Stimulated activated CD4-positive, alpha-beta T cell treated with anti-CD3 and anti-CD28 coated beads, TNF-alpha, amount 100 ng/mL, for 1 hour (primary cell): ENCODE measurements around the gene CCDC88B.

Source experiments
- DNase-seq, 3 donors: peaks; one replicate each; pipeline ENCODE4 v3.0.0-alpha.2; 2020; ENCODE audit warnings: low read depth in 3 of 3, low spot score in 1 of 3

CCDC88B gene

DNA sequence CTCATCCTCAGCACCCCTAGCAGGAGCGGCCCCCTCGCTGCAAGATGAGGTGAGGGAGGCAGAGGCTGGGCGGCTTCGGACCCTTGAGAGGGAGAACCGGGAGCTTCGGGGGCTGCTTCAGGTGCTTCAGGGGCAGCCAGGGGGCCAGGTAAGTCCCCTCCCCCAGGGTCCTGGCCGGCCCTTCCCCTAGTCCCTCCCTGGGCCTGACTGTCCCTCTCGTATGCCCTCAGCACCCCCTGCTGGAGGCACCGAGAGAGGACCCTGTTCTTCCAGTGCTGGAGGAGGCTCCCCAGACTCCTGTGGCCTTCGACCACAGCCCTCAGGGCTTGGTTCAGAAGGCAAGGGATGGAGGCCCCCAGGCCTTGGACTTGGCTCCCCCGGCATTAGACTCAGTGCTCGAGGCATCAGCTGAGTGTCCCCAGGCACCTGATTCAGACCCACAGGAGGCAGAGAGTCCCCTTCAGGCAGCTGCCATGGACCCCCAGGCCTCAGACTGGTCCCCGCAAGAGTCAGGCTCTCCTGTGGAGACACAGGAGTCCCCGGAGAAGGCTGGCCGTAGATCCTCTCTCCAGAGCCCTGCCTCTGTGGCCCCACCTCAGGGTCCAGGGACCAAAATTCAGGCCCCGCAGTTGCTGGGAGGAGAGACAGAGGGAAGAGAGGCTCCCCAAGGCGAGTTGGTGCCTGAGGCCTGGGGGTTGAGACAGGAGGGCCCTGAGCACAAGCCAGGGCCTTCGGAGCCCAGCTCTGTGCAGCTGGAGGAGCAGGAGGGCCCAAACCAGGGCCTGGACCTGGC lies 4.0 kb downstream of the CCDC88B start:
- no peak for DNase-seq

DNA sequence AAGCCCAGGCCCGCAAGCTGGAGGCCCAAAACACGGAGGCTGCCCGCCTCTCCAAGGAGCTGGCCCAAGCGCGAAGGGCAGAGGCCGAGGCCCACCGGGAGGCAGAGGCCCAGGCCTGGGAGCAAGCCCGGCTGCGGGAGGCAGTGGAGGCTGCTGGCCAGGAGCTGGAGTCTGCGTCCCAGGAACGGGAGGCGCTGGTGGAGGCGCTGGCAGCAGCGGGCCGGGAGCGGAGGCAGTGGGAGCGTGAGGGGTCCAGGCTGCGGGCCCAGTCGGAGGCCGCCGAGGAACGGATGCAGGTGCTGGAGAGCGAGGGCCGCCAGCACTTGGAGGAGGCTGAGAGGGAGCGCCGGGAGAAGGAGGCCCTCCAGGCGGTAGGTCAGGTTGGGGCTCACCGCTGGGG lies 4.8 kb downstream of the CCDC88B start:
- no peak for DNase-seq

DNA sequence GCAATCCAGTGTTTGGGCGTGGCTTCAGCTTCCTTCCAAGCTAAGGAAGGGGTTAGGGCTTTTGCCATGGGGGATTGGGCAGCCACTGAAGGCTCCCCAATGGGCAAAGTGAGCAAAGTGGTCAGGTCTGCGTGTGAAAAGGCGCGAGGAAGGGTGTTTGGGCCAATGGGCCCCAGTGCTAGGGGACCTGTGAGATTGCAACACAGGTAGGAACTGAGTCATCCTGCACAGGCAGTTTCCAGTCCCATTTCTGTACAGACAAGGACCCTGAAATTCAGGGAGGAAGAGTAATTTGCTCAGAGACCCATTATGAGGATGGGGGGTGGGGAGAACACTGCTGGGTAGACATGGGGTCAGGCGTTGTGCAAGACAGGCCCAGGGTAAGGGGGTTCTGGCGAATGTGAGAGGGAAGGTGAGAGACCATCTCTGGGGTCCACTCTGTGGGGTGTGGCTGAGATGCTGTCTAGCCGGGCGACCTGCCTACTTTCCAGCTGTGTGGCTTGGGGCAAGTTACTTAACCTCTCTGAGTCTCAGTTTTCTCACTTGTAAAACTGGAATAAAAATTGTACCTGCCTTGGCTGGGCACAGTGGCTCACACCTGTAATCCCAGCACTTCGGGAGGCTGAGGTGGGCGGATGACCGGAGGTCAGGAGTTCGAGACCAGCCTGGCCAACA lies 7.3 kb downstream of the CCDC88B start:
- DNase-seq: no peak

DNA sequence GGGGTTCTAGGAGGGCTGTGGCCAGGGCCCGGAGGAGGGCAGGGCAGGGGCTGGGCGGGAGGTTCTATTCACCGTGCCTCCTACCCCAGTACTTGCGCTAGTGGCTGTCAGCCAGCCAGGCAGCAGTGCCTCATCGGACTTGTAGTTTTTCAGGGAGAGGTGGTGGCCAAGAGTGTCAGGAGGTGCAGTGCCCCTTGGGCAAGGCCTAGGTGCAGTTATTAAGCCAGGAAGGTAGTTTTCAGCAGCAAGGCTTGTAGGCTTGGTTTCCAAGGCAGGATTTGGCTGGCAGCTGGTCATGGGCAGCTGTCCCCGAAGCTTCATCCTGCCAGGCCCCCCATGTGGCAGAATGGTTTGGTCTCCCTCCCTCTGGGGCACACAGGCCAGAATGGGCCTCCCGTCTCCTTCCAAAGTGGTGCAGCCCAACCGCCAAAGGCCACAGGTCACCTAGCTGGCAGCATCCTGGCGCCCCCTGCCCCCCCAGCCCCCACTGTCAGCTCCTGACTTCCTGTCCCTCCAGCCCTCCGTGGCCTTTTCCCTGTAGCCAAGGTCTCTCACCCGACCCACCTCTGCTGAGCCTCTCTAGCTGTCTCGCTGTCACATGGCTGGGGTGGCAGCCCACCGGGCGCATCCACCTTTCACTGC lies 8.5 kb downstream of the CCDC88B start:
- no peak for DNase-seq

DNA sequence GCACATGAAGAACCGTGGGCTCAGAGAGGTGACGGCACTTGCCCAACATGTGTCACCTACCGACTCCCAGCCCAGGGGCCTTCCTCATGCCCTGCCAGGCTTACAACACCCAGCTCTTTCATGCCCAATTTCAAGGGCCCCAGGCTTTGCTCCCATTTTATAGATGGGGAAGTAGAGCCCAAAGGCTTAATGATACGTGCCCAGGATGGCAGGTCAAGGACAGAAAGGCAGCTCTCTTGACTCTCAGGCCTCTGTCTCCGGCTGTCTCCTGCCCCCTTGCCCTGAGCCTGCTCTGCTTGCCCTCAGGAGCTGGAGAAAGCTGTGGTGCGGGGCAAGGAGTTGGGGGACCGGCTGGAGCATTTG lies 9.0 kb downstream of the CCDC88B start:
- no peak for DNase-seq

DNA sequence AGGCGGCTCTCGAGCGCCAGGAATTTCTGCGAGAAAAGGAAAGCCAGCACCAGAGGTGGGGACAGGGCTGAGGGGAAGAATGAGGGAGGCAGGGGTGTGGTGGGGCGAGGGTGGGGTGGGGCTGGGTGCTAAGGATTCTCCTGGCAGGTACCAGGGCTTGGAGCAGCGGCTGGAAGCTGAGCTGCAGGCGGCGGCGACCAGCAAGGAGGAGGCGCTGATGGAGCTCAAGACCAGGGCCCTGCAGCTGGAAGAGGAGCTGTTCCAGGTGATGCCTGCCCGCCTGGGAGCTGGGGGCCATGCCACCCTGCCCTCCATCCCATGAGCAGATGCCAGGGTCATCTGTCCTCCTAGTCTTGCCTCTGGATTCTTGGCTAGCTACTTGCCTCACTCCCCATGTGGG lies 9.4 kb downstream of the CCDC88B start:
- DNase-seq: no peak

DNA sequence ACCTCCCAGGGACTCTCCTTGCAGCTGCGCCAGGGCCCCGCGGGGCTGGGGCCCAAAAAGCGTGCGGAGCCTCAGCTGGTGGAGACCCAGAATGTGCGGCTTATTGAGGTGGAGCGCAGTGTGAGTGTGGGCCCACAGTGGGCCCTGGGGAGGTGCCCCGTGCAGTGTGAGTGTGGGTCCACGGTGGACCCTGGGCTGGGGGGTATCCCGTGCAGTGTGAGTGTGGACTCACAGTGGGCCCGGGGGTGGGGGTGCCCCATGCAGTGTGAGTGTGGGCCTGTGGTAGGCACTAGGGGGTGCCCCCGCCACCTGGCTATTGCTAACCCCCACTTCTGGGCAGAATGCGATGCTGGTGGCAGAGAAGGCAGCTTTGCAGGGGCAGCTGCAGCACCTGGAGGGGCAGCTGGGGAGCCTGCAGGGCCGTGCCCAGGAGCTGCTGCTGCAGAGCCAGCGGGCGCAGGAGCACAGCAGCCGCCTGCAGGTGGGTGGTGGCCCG lies 11.2 kb downstream of the CCDC88B start:
- no peak for DNase-seq

DNA sequence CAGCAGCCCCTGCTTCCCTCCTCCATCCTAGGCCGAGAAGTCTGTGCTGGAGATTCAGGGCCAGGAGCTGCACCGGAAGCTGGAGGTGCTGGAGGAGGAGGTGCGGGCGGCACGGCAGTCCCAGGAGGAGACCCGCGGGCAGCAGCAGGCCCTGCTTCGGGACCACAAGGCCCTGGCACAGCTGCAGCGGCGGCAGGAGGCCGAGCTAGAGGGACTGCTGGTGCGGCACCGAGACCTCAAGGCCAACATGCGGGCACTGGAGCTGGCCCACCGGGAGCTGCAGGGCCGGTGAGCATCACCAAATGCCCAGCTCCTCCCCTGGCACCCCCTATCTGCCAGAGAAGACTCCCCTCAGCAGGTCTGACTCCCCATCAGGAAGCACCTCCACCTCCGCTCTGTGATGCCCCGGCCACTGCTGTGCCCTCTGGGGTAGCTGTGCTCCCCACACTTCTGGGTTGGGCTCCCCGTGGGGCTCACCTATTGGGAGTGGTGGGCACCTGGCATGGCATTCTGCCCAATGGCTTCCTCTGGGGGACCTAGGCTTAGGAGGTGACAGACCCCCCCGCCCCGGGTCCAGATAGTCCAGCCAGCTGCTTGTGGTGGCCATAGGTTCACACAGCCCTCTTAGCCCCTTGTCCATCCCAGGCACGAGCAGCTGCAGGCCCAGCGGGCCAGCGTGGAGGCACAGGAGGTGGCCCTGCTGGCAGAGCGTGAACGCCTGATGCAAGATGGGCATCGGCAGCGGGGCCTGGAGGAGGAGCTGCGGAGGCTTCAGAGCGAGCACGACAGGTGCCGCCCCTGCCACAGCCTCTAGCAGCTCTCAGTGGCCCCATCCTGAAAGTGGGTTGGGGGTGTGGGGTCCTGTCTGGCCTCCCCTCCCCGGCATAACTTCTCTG lies 12.3 kb downstream of the CCDC88B start:
- no peak for DNase-seq

DNA sequence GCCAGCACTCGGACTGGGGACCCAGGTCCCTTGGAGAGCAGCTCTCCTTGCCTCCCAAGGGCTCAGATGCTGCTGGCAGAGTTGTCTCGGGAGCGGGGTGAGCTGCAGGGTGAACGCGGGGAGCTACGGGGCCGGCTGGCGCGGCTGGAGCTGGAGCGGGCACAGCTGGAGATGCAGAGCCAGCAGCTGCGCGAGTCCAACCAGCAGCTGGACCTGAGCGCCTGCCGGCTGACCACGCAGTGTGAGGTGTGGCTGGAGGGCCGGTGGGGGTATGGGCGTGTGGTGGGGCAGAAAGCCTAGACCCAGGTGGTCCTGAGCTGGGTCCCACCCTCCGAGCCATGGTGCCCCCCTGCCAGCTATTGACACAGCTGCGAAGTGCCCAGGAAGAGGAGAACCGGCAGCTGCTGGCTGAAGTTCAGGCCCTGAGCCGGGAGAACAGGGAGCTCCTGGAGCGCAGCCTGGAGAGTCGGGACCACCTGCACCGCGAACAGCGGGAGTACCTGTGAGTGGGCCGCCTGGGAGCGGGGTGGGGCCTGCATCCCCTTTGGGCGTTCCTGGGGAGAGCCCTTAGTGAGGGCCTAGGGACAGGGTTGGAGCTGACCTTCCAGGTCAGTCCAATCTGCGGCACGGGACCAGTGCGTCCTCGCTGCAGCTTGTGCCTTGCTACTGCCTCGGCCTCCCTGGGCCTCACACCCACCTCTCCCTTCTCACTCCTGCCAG lies 13.2 kb downstream of the CCDC88B start:
- DNase-seq: no peak

DNA sequence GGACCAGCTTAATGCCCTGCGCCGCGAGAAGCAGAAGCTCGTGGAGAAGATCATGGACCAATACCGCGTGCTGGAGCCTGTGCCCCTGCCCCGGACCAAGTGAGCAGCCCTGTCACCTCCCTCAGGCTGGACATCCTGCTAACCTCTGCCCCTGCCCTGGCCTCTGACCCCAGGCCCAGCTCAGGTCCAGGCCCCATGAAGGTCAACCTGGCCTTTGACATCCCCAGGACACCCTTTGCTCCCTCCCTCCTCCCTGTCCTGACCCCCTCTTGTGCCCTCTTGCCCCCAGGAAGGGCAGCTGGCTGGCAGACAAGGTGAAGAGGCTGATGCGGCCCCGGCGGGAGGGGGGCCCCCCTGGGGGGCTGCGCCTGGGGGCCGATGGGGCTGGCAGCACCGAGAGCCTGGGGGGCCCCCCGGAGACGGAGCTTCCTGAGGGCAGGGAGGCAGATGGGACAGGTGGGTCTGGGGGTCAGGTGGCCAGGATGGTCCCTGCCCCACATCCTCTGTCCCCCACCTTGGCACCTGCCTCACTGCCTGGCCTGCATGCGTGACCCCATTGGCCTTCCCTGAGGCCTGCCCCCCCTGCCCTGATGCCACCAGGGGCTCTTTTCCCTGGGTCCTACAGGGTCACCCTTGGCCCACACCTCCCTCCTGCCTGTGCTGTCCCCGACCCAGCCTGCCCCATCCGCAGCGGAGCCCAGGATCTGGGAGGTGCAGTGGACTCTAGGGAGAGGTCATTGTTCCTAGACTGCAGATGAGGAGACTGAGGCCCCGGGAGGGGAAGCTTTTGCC lies 13.9 kb downstream of the CCDC88B start:
- DNase-seq: no peak

DNA sequence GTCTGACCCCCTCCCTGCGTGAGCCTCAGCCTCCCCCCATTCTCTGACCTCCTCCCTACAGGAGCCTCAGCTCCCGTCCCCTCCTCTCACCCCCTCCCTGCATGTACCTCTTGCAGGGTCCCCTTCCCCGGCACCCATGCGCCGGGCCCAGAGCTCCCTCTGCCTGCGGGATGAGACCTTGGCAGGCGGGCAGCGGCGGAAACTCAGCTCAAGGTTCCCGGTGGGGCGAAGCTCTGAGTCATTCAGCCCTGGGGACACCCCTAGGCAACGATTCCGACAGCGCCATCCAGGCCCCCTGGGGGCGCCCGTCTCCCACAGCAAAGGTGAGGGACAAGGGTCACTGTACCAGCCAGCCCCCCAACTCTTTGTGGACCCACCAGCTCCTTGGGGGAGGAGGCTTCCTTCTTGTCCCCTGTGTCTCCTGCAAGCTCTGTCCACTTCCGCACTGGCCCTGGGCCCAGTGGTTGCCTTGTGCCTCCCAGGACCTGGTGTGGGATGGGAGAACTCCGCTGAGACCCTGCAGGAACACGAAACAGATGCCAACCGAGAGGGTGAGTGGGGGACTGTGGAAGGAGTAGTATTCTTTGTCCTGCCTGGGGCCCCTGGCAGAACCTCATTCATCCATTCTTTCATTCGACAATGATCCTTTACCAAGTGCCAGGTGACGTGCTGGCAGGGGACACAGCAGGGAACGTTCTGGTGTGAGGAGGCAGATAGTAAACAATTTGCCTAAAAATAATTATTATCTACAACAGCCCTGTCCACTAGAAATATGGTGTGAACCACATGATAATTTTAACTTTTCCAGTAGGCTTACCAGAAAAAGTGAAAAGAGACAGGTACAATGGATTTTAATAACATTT lies 15.3 kb downstream of the CCDC88B start:
- DNase-seq: no peak

DNA sequence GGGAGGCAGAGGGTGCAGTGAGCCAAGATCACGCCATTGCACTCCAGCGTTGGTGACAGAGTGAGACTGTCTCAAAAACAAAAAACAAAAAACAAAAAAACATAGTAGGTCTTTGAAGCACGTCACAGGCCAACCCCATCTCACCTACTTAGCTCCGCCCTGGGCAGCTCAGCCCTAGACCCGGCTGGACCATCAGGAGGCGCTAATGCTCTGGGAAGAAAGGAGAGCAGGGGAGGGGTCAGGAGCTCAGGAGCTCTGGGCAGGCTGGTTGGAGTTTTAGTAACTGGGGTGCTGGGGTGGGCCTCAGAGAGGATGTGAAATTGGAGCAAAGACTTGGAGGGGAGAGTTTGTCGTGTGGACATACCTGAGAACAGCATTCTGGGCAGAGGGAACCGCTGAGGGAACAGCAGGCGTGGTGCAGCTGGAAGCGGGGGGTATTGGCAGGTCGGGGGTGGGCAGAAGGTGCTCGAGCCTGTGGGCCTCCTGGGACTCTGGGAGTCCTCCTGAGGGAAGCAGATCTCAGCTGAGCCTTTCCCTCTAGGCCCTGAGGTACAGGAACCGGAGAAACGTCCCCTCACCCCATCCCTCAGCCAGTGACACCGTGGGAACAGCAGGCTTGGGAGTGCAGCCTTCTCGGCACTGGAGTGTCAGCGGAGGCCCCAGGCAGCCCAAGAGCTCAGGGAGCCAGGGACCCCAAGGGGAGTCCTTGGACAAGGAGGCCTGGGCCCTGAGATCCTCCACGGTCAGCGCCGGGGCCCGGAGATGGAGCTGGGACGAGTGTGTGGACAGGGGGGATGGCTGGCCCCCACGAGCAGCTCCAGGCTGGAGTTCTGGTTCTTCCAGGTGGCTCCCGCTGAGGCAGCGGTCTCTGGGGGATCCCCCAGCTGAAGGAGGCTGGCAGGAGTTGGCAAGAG lies 16.8 kb downstream of the CCDC88B start:
- no peak for DNase-seq

DNA sequence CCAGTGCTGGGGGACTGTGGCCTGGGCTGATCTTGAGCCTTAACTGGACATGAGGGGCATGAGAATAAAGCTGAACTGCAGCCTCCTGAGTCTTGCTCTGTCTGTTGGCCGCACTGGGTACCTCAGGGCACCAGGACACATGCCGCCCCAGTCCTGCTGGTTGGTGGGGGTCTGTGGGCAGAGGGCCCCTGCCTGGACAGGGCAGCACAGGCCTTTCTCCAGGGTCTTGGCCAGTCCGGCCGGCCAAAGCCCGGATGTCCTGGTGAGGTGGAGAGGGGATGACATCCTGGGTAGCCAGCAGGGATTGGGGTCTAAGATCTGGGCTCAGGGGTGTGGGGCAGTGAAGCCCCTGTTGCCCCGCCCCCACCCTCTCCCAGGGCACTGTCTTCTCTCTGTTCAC lies 17.4 kb downstream of the CCDC88B start:
- no peak for DNase-seq

DNA sequence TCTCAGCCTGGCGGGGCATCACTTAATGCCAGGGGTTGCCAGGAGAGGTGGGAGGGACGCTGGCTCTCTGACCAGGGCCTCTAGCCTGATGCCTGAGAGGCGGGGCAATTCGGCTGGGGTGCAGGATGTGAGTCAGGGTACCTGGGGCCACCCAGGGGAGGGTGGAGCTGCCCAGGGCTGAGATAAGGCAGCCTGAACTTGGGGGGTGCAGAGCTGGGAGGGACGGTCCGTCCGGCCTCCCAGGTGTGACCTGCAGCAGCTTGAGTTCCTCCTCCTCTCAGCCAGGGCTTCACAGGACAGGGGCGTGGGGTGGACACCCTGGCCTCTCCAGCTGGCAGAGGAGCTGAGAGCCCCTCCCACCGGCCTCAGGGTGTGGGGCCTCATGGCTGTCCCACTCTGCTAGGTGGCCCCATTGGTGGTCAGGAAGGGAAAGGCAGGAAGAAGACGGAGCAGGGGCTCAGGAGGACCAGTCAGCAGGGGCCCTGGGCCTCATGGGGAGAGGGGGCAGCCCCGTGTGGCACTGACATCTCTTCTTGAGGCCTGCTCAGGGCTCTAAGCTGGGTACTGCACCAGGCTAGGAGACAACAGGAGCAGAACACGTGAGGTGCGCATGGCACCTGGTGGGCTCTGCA lies 18.0 kb downstream of the CCDC88B start:
- no peak for DNase-seq

DNA sequence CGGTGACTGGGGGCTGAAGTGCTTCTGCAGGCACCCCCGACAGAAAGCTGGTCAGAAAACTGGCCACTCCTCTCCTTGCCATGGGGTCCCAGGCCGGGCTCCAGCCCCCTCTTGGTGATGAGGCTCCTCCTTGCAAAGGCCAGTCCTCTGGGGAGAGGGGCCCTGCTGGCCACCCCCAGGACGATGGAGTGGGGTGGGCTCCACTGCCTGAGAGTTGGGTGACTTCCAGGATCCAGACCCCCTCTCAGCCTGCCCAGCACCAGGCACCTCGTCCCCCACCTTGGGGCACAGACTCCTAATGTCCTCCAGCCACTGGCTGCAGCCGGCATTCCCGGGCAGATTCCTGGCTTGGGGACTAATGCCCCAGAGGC lies 18.5 kb downstream of the CCDC88B start:
- DNase-seq: no peak

DNA sequence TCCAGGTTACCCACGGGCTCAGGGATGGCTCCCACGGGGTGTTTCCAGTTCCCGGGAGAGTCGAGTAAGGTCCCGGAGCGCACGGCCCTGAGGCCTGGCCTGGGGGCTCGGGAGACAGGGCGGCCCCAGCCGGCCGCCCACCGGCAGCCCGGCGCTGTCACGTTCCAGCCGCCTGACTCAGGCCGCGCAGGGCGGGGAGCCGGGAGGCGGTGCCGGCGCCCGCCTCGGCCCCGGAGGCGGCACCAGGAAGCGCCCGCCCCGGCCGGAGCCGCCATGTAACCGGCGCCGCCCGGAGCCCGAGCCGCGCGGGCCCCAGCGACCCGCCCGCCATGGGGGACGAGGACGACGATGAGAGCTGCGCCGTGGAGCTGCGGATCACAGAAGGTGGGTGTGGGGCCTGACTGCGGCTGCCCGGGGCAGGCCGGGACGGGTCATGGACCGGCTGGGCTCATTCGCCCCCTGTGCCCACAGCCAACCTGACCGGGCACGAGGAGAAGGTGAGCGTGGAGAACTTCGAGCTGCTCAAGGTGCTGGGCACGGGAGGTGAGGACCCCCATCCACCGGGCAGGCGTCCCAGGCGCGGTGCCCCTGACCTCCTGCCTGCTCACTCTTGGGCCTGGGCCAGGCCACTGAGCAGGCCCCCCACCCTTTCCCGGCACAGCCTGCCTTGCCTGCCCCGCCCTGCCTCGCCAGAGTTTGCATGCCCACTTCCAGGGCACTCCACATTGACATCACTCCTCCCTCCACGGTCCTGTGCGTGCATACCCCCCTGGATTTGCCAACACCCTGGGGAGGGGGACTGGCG lies 19.1 kb downstream of the CCDC88B start, which contains the start of gene RPS6KA4:
RPS6KA4 (plus strand) TSS at position 256 of the 805 bp plus-strand sequence; CDS start at position 330, 74 bp downstream.
- peak in 1 of 3 donors; percentile 43 for DNase-seq
